HCT116 (cell line): ENCODE data around the gene SLTM. TPM values are rescaled to one million over a fixed set of nuclear protein-coding genes. Genes with fewer than 3 reads are reported as not detected.
"Not testable (repeated sequence)": the region's sequence is repeated elsewhere in the genome, so short reads cannot be mapped to it uniquely, and the experiment has no call there.

Source experiments
- ATAC-seq: fragments of 200-7000 bp; cut with Tn5 transposase; 2 replicates; pipeline ENCODE4 v1.9.1; 2020; ENCODE audit warnings: mild to moderate bottlenecking, moderate library complexity
- BruUV-seq: library from RNA; stranded (reverse); fragments of 400-500 nt; replicated peaks from 2 replicates; lab custom pipeline; 2021; lab: Mats Ljungman, UMichigan
- CTCF ChIA-PET: fragments of 300-600 bp; sonication (Branson Sonifier 250); formaldehyde crosslinking; loops from one replicate; lab custom pipeline; 2021; ENCODE audit warnings: antibody characterized with exemption; lab: Charles Lee
- POLR2A ChIA-PET: fragments of 300-600, 350-600 bp; sonication (Branson Sonifier 250); formaldehyde crosslinking; loops from one replicate; lab custom pipeline; 2021; ENCODE audit warnings: antibody characterized with exemption; lab: Charles Lee
- RAD21 ChIA-PET, 2 experiments: fragments of 300-600 bp; sonication (Branson Sonifier 250); formaldehyde crosslinking; loops; one replicate each; lab custom pipeline; 2023; ENCODE audit warnings: low total read pairs in 2 of 2; ENCODE audit not compliant: uncharacterized antibody in 2 of 2, unreplicated experiment in 2 of 2, low non-redundant PET in 1 of 2; lab: Charles Lee
- DNase-seq: peaks from one replicate; pipeline ENCODE4 v3.0.0-alpha.2; 2010; ENCODE audit warnings: low read depth, low spot score
- H2AFZ ChIP-seq: fragments of 200-600 bp; shearing (Covaris generic), sonication (generic); 2 replicates; pipeline ENCODE4 v1.6.1; 2017; ENCODE audit warnings: low read depth, mixed run types, mixed read lengths, antibody characterized with exemption, low read length; ENCODE audit not compliant: poor library complexity, severe bottlenecking
- H3K27ac ChIP-seq: 2 replicates; pipeline ENCODE4 v1.5.1; 2012; ENCODE audit warnings: low read depth, low read length
- H3K27me3 ChIP-seq: fragments of 200-600 bp; sonication (generic); 2 replicates; pipeline ENCODE4 v1.6.1; 2016; ENCODE audit warnings: mixed run types, low read length, mixed read lengths; ENCODE audit not compliant: insufficient read depth
- H3K36me3 ChIP-seq, 2 experiments: fragments of 200-500 bp in 1 of 2; fragments of 200-600 bp in 1 of 2; sonication (Bioruptor generic) in 1 of 2; sonication (generic) in 1 of 2; 2 replicates each; pipeline versions ENCODE4 v1.5.1 to v1.6.1; 2014 to 2016; ENCODE audit warnings: low read length in 2 of 2, inconsistent platforms in 1 of 2, mixed read lengths in 1 of 2, mixed run types in 1 of 2; ENCODE audit not compliant: insufficient read depth in 2 of 2, control insufficient read depth in 1 of 2
- H3K4me1 ChIP-seq, 2 experiments: fragments of 200-600 bp in 1 of 2; sonication (generic) in 1 of 2; 2 replicates each; pipeline versions ENCODE4 v1.5.1 to v1.6.1; 2012 to 2017; ENCODE audit warnings: low read length in 2 of 2, inconsistent platforms in 1 of 2, mild to moderate bottlenecking in 1 of 2, mixed read lengths in 1 of 2, mixed run types in 1 of 2, moderate library complexity in 1 of 2; ENCODE audit not compliant: insufficient read depth in 2 of 2, control insufficient read depth in 1 of 2
- H3K4me2 ChIP-seq: fragments of 200-600 bp; sonication (generic); 2 replicates; pipeline ENCODE4 v1.6.1; 2017; ENCODE audit warnings: mixed run types, low read length, mixed read lengths
- H3K4me3 ChIP-seq, 2 experiments: fragments of 200-600 bp in 1 of 2; sonication (generic) in 1 of 2; replicated peaks in 1 of 2; 2 replicates each; pipeline ENCODE4 v1.5.1; 2011 to 2016; ENCODE audit warnings: low read length in 2 of 2, control low read depth in 1 of 2, low read depth in 1 of 2, mild to moderate bottlenecking in 1 of 2, mixed read lengths in 1 of 2, mixed run types in 1 of 2
- H3K79me2 ChIP-seq: fragments of 200-600 bp; sonication (generic); 2 replicates; pipeline ENCODE4 v1.6.1; 2017; ENCODE audit warnings: mild to moderate bottlenecking, mixed run types, low read length, moderate library complexity, mixed read lengths; ENCODE audit not compliant: insufficient read depth
- H3K9ac ChIP-seq: fragments of 200-600 bp; sonication (generic); 2 replicates; pipeline ENCODE4 v1.6.1; 2016; ENCODE audit warnings: low read length, mixed read lengths
- H3K9me2 ChIP-seq: fragments of 200-600 bp; sonication (generic), shearing (Covaris generic); 2 replicates; pipeline ENCODE4 v1.6.1; 2017; ENCODE audit warnings: mixed run types, mild to moderate bottlenecking, moderate library complexity; ENCODE audit not compliant: insufficient read depth
- H3K9me3 ChIP-seq, 2 experiments: fragments of 200-500 bp in 1 of 2; fragments of 200-600 bp in 1 of 2; sonication (Bioruptor generic) in 1 of 2; sonication (generic) in 1 of 2; 2 replicates each; pipeline ENCODE4 v1.6.1; 2014 to 2017; ENCODE audit warnings: low read length in 2 of 2, mixed read lengths in 2 of 2, inconsistent platforms in 1 of 2, low read depth in 1 of 2, mild to moderate bottlenecking in 1 of 2, mixed run types in 1 of 2, moderate library complexity in 1 of 2; ENCODE audit not compliant: control insufficient read depth in 1 of 2, insufficient read depth in 1 of 2
- H4K20me1 ChIP-seq: fragments of 200-600 bp; sonication (generic), shearing (Covaris generic); 2 replicates; pipeline ENCODE4 v1.6.1; 2017; ENCODE audit warnings: mixed run types, mild to moderate bottlenecking, moderate library complexity; ENCODE audit not compliant: insufficient read depth
- CBX3 ChIP-seq: IDR thresholded peaks from 2 replicates; pipeline ENCODE4 v1.6.1; 2012; ENCODE audit warnings: low read depth
- ELF1 ChIP-seq: IDR thresholded peaks from 2 replicates; pipeline ENCODE4 v1.6.1; 2012; ENCODE audit warnings: low read depth, borderline replicate concordance
- EZH2 ChIP-seq: fragments of 200-600 bp; sonication (generic); IDR thresholded peaks from 2 replicates; pipeline ENCODE4 v1.6.1; 2017; ENCODE audit warnings: antibody characterized with exemption, mixed run types
- EZH2phosphoT487 ChIP-seq: fragments of 200-600 bp; IDR thresholded peaks from 2 replicates; pipeline ENCODE4 v1.6.1; 2018; ENCODE audit warnings: antibody characterized with exemption, borderline replicate concordance
- JUND ChIP-seq: IDR thresholded peaks from 2 replicates; pipeline ENCODE4 v1.6.1; 2012
- POLR2A ChIP-seq: IDR thresholded peaks from 2 replicates; pipeline ENCODE4 v1.7.0; 2011; ENCODE audit warnings: borderline replicate concordance; ENCODE audit not compliant: insufficient read depth, insufficient read length; ENCODE audit errors: extremely low read depth
- POLR2AphosphoS5 ChIP-seq: IDR thresholded peaks from 2 replicates; pipeline ENCODE4 v1.6.1; 2011; ENCODE audit warnings: mild to moderate bottlenecking, low read depth, low read length, moderate library complexity
- SIN3A ChIP-seq: IDR thresholded peaks from 2 replicates; pipeline ENCODE4 v1.6.1; 2012; ENCODE audit warnings: low read depth
- SP1 ChIP-seq: IDR thresholded peaks from 2 replicates; pipeline ENCODE4 v1.6.1; 2012; ENCODE audit warnings: low read depth
- SRF ChIP-seq: IDR thresholded peaks from 2 replicates; pipeline ENCODE4 v1.6.1; 2012; ENCODE audit warnings: low read depth
- YY1 ChIP-seq: IDR thresholded peaks from 2 replicates; pipeline ENCODE4 v1.6.1; 2011; ENCODE audit warnings: low read length, low read depth, moderate library complexity, mild to moderate bottlenecking; ENCODE audit not compliant: insufficient replicate concordance; ENCODE audit errors: extremely low read depth
- ZFX ChIP-seq: fragments of 450-650 bp; IDR thresholded peaks from 2 replicates; pipeline ENCODE4 v1.6.1; 2017
- intact Hi-C: fragments of 100-400 bp; cut with micrococcal nuclease; formaldehyde crosslinking; loops from 2 replicates; pipeline ENCODE4 v1.10.0; 2022
- total RNA-seq: library from RNA; stranded (reverse); gene quantifications from one replicate; pipeline ENCODE4 v1.2.1, GENCODE V29; 2021; ENCODE audit not compliant: unreplicated experiment
- TF ChIP-seq, protein P1 (sequence below), 3 experiments: fragments of 200-600 bp in 1 of 3; sonication (generic) in 1 of 3; IDR thresholded peaks in 2 of 3; conservative IDR thresholded peaks in 1 of 3; 2 replicates each; pipeline ENCODE4 v1.5.1; 2012 to 2017; ENCODE audit warnings: low read depth in 2 of 3, low read length in 2 of 3, antibody characterized with exemption in 1 of 3, borderline replicate concordance in 1 of 3, control low read depth in 1 of 3, mild to moderate bottlenecking in 1 of 3, mixed read lengths in 1 of 3, mixed run types in 1 of 3, moderate library complexity in 1 of 3; ENCODE audit not compliant: insufficient read depth in 1 of 3
- TF ChIP-seq, protein P2 (sequence below): IDR thresholded peaks from 2 replicates; pipeline ENCODE4 v1.6.1; 2012; ENCODE audit warnings: low read depth

SLTM gene
- total RNA-seq, 1 experiment from 2014 or later = 88.7 TPM

DNA sequence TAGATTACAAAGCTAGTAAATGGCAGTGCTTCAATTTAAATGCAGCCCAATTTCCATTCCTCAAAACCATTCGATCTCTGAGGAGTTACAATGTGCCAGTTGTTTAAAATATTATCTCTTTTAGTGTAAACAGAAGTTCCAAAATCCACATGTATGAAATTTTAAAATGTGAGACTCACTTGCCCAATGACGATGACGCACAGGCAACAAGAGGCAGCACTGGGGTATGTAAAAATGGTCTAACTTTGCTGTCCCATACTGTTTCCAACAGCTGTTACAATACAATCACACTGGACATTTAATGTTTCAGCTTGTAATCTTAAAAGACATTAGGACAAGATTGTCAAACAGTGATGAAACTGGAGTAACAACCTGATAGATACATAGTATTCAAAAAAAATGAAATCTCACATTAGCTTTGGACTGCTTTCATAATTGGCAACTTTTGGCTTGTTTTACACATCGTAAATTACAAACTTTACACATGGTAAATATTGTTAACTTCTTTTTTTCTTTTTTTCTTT is 12.2 kb downstream of the SLTM start:
- Histone ChIP-seq H3K9ac (no peak overlapping the region), H3K27me3 (no peaks in the 10 kb centered on the region), H3K27ac (no peak overlapping the region), H4K20me1 (peaks cover 9% of the 10 kb centered on the region), H3K79me2 (peaks cover 95% of the 10 kb centered on the region), H3K36me3 (peaks cover 9 to 13% of the 10 kb centered on the region in 2 experiments; a peak in 2 of 4 replicates), H3K9me3 (no peaks in the 10 kb centered on the region), H3K4me1 (no peaks in the 10 kb centered on the region), H3K4me3 (no peak overlapping the region), H3K9me2 (no peaks in the 10 kb centered on the region), H2AFZ (no peak overlapping the region), H3K4me2 (no peak overlapping the region)
- RAD21 ChIA-PET = no interaction called here
- intact Hi-C loops = no loop called here
- no TSS peak for BruUV-seq
- TF ChIP-seq, protein P1, sequence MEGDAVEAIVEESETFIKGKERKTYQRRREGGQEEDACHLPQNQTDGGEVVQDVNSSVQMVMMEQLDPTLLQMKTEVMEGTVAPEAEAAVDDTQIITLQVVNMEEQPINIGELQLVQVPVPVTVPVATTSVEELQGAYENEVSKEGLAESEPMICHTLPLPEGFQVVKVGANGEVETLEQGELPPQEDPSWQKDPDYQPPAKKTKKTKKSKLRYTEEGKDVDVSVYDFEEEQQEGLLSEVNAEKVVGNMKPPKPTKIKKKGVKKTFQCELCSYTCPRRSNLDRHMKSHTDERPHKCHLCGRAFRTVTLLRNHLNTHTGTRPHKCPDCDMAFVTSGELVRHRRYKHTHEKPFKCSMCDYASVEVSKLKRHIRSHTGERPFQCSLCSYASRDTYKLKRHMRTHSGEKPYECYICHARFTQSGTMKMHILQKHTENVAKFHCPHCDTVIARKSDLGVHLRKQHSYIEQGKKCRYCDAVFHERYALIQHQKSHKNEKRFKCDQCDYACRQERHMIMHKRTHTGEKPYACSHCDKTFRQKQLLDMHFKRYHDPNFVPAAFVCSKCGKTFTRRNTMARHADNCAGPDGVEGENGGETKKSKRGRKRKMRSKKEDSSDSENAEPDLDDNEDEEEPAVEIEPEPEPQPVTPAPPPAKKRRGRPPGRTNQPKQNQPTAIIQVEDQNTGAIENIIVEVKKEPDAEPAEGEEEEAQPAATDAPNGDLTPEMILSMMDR (IDR thresholded peaks at IDR 0.05 in 2 of 3, conservative IDR thresholded peaks at IDR 0.05 in 1 of 3; ENCODE audit: borderline replicate concordance in 1 of 3, insufficient read depth in 1 of 3, low read depth in 2 of 3, low read length in 2 of 3) = no peak
- TF ChIP-seq CBX3 (no peak), POLR2A (no peak), EZH2phosphoT487 (no peak), EZH2 (no peak), JUND (no peak), ZFX (no peak), SP1 (no peak), SIN3A (no peak), ELF1 (no peak), YY1 (no peak), SRF (no peak), POLR2AphosphoS5 (no peak)
- TF ChIP-seq, protein P2, sequence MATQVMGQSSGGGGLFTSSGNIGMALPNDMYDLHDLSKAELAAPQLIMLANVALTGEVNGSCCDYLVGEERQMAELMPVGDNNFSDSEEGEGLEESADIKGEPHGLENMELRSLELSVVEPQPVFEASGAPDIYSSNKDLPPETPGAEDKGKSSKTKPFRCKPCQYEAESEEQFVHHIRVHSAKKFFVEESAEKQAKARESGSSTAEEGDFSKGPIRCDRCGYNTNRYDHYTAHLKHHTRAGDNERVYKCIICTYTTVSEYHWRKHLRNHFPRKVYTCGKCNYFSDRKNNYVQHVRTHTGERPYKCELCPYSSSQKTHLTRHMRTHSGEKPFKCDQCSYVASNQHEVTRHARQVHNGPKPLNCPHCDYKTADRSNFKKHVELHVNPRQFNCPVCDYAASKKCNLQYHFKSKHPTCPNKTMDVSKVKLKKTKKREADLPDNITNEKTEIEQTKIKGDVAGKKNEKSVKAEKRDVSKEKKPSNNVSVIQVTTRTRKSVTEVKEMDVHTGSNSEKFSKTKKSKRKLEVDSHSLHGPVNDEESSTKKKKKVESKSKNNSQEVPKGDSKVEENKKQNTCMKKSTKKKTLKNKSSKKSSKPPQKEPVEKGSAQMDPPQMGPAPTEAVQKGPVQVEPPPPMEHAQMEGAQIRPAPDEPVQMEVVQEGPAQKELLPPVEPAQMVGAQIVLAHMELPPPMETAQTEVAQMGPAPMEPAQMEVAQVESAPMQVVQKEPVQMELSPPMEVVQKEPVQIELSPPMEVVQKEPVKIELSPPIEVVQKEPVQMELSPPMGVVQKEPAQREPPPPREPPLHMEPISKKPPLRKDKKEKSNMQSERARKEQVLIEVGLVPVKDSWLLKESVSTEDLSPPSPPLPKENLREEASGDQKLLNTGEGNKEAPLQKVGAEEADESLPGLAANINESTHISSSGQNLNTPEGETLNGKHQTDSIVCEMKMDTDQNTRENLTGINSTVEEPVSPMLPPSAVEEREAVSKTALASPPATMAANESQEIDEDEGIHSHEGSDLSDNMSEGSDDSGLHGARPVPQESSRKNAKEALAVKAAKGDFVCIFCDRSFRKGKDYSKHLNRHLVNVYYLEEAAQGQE = no peak
- CTCF ChIA-PET = no interaction called here
- POLR2A ChIA-PET = no interaction called here
- DNase-seq (no peak), ATAC-seq (no peak)

DNA sequence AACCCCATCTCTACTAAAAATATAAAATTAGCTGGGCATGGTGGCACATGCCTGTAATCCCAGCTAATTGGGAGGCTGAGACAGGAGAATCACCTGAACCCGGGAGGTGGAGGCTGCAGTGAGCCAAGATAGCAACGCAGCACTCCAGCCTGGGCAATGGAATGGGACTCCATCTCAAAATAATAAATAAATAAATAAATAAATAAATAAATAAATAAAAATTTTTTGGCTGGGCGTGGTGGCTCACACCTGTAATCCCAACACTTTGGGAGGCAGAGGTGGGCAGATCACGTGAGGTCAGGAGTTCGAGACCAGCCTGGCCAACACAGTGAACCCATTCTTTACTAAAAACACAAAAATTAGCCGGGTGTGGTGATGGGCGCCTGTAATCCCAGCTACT is 13.0 kb downstream of the SLTM start:
- H3K27me3 ChIP-seq, H3K9ac ChIP-seq, H2AFZ ChIP-seq, DNase-seq, RAD21 ChIA-PET, H3K4me3 ChIP-seq, POLR2A ChIA-PET, BruUV-seq, H3K4me1 ChIP-seq, CTCF ChIA-PET, intact Hi-C loops, H4K20me1 ChIP-seq, ATAC-seq, H3K27ac ChIP-seq, H3K9me2 ChIP-seq, H3K4me2 ChIP-seq, H3K9me3 ChIP-seq: not testable (repeated sequence)
- Histone ChIP-seq H3K36me3 (peaks cover 4 to 13% of the 10 kb centered on the region in 2 experiments; a peak in 2 of 4 replicates), H3K79me2 (peaks cover 95% of the 10 kb centered on the region)
